Activated CD4-positive, alpha-beta T cell treated with anti-CD3 and anti-CD28 coated beads, Interleukin-10, Interleukin-2, amounts not matched to agents 100 ng/mL and 50 ng/mL, durations not matched to agents 16 hours and 8 hours (primary cell): ENCODE results near the gene CCDC146.
"Not testable (repeated sequence)": the region's sequence is repeated elsewhere in the genome, so short reads cannot be mapped to it uniquely, and the experiment has no call there.

Experiments used
- DNase-seq: peaks from one replicate; pipeline ENCODE4 v3.0.0-alpha.2; 2020

CCDC146 gene

GRCh38 chr7:77334039-77334438 lies 211.6 kb downstream of the CCDC146 start:
- not testable (repeated sequence) for DNase-seq

- no peak for DNase-seq
Measured at GRCh38 chr7:77335581-77335980, 213.2 kb downstream of the CCDC146 start.

GRCh38 chr7:77337456-77337990 lies 215.1 kb downstream of the CCDC146 start:
- DNase-seq: no peak

GRCh38 chr7:77338260-77338659 lies 215.8 kb downstream of the CCDC146 start:
- DNase-seq: no peak

- no peak for DNase-seq
Measured at GRCh38 chr7:77338883-77339629, 216.6 kb downstream of the CCDC146 start.

- no peak for DNase-seq
Measured at GRCh38 chr7:77339726-77340125, 217.3 kb downstream of the CCDC146 start.
